ENCODE data around the gene ADGRG4.

ADGRG4 gene

DNA sequence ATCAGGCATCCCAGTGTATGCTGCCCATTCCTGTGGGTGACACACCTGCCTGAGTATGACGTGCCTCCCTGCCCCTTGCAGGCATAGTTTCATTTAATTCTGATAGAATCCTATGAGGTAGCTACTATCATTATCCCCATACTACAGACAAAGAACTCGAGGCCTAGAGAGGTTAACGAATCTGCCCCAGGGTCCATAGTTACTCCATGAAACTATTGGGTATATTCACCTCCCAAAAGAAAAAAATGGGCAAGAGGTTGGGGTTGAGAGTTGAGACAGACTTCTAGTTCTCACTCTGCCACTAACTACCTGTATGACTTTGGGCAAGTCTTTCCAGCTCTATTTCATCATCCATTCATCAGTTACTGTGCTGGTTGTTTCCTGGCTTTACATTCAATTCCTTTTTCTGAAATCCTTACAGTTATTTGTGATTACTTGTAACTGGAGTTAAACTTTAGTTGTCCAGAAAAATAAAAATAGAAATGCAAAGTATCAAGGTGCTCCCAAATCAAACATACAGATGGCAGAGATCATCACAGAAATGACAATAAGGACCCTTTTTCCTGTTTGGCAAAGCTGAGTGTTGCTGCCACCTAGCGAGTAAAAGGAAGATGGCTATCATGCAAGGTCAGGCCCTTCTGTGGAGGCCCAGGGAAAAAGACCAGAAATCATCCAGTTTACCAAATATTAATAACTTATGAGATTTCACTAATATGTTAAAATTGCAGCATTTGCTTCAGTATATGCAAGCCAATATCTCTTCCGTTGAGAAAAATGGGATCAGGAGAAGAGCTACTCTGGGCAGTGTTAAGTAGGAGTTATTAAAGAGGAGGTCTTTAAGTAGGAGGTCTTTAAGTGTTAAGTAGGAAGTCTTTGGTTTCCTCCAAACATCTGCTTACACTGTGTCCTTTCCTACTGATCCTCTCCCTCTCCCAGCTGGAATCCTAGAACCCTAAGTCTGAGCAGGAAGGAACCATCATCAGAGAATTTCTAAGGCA is 32.4 kb upstream of the ADGRG4 start:
- TF ChIP-seq, protein P1, sequence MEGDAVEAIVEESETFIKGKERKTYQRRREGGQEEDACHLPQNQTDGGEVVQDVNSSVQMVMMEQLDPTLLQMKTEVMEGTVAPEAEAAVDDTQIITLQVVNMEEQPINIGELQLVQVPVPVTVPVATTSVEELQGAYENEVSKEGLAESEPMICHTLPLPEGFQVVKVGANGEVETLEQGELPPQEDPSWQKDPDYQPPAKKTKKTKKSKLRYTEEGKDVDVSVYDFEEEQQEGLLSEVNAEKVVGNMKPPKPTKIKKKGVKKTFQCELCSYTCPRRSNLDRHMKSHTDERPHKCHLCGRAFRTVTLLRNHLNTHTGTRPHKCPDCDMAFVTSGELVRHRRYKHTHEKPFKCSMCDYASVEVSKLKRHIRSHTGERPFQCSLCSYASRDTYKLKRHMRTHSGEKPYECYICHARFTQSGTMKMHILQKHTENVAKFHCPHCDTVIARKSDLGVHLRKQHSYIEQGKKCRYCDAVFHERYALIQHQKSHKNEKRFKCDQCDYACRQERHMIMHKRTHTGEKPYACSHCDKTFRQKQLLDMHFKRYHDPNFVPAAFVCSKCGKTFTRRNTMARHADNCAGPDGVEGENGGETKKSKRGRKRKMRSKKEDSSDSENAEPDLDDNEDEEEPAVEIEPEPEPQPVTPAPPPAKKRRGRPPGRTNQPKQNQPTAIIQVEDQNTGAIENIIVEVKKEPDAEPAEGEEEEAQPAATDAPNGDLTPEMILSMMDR (IDR thresholded peaks at IDR 0.05; ENCODE audit: low read depth, low read length): peak; percentile 75
- H3K27me3 ChIP-seq (ENCODE audit: insufficient read depth, low read depth, severe bottlenecking): peaks cover 10% of the 10 kb centered on the region
- no peak overlapping the region for H3K4me3 ChIP-seq (ENCODE audit: low read depth, low read length)
- no peak overlapping the region for H3K27ac ChIP-seq
- no peaks in the 10 kb centered on the region for H3K36me3 ChIP-seq
- DNase-seq: peak; percentile 29
- no peaks in the 10 kb centered on the region for H3K9me3 ChIP-seq (ENCODE audit: severe bottlenecking)

DNA sequence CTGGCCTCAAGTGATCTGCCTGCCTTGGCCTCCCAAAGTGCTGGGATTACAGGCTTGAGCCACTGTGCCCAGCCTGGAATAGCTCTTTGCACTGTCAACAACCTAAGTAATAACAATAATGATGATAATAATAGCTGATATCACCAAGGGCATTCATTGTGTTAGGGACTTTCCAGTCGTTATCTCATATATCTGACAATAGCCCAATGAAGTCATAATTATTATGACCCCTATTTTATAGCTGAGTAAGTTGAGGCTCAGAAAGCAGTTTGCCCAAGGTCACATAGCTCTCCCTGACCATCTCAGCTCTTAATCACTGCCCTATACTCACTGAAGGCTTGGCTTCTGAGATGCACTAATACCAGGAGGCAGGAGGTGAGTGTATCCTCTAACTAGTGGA is 30.8 kb upstream of the ADGRG4 start:
- DNase-seq: no peak
- Histone ChIP-seq H3K36me3 (no peaks in the 10 kb centered on the region), H3K27me3 (ENCODE audit: insufficient read depth, low read depth, severe bottlenecking) (peaks cover 6% of the 10 kb centered on the region), H3K9me3 (ENCODE audit: severe bottlenecking) (no peaks in the 10 kb centered on the region), H3K4me3 (ENCODE audit: low read depth, low read length) (no peak overlapping the region), H3K27ac (no peak overlapping the region)
- TF ChIP-seq, protein P1 (IDR thresholded peaks at IDR 0.05; ENCODE audit: low read depth, low read length): no peak

DNA sequence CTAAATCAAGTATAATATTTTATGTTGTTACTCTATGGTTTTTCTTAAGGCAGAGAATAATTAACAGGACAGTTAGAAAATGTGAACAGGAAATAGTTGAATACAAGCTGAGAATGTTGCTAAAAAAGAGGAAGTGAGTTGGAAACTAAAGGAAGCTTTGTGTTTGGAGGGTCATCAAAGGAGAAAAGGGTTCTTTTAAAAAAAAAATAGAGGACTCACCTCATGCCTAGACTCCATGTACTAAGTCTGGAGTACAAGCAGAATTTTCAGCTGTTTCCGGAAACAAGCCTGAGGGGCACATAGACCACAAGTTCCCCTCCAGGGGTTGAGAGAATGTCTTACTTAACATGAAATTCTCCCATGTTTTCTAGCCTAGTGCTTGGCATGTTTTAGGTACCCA is 29.5 kb upstream of the ADGRG4 start:
- Histone ChIP-seq H3K27me3 (ENCODE audit: insufficient read depth, low read depth, severe bottlenecking) (peaks cover 13% of the 10 kb centered on the region), H3K4me3 (ENCODE audit: low read depth, low read length) (no peak overlapping the region), H3K36me3 (no peaks in the 10 kb centered on the region), H3K27ac (no peak overlapping the region), H3K9me3 (ENCODE audit: severe bottlenecking) (no peaks in the 10 kb centered on the region)
- TF ChIP-seq, protein P1 (IDR thresholded peaks at IDR 0.05; ENCODE audit: low read depth, low read length): no peak
- DNase-seq: no peak

DNA sequence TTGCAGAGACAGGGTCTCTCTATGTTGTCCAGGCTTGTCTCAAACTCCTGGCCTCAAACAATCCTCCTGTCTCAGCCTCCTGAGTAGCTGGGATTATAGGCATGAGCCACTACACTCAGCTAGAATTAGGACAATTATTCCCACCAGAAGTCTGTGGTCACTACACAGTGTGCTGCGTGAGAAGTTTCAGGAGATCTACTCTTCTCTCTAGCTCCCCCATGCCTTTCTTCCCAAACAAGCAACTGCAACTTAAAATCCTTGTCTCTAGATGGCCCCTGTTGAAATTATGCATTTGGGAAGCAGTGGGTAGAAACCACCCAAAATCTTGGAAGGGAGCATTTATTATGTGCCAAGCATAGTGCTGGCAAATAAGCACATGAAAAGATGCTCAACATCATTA is 28.4 kb upstream of the ADGRG4 start:
- H3K9me3 ChIP-seq (ENCODE audit: severe bottlenecking): no peaks in the 10 kb centered on the region
- no peak for DNase-seq
- no peak overlapping the region for H3K27ac ChIP-seq
- no peaks in the 10 kb centered on the region for H3K36me3 ChIP-seq
- peaks cover 13% of the 10 kb centered on the region for H3K27me3 ChIP-seq (ENCODE audit: insufficient read depth, low read depth, severe bottlenecking)
- TF ChIP-seq, protein P1 (IDR thresholded peaks at IDR 0.05; ENCODE audit: low read depth, low read length): no peak
- H3K4me3 ChIP-seq (ENCODE audit: low read depth, low read length): no peak overlapping the region

DNA sequence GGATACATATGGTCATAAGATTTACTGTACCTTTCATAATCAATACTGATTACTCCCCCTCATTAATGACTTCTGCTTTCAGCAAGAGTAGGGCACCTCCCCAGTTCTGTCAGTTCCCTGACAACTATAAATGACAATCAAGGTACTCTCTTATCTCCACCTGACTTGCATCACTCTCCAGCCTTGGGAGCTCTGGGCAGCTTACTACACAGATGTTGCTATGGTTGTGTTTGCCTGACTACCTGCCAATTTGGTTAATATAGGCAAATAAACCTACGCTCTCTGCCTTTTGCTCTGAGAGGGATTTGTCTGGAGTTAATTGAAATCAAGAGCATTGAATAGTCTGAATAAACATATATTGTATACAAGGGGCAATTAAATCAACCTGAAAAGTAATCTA is 26.8 kb upstream of the ADGRG4 start:
- no peak for DNase-seq
- TF ChIP-seq, protein P1 (IDR thresholded peaks at IDR 0.05; ENCODE audit: low read depth, low read length): no peak
- H3K27ac ChIP-seq: no peak overlapping the region
- H3K9me3 ChIP-seq (ENCODE audit: severe bottlenecking): no peaks in the 10 kb centered on the region
- no peak overlapping the region for H3K4me3 ChIP-seq (ENCODE audit: low read depth, low read length)
- H3K27me3 ChIP-seq (ENCODE audit: insufficient read depth, low read depth, severe bottlenecking): peaks cover 18% of the 10 kb centered on the region
- no peaks in the 10 kb centered on the region for H3K36me3 ChIP-seq

Measured in WERI-Rb-1 (cell line).